Effector CD4-positive, alpha-beta T cell (primary cell): Measurements from ENCODE around the gene CDK18.
"Not testable (repeated sequence)": the region's sequence is repeated elsewhere in the genome, so short reads cannot be mapped to it uniquely, and the experiment has no call there.

Source experiments
- DNase-seq: peaks from one replicate; pipeline ENCODE4 v3.0.0-alpha.2; 2020

The CDK18 gene

GRCh38 chr1:205481629-205482151 is 22.8 kb upstream of the CDK18 start:
- no peak for DNase-seq

DNA sequence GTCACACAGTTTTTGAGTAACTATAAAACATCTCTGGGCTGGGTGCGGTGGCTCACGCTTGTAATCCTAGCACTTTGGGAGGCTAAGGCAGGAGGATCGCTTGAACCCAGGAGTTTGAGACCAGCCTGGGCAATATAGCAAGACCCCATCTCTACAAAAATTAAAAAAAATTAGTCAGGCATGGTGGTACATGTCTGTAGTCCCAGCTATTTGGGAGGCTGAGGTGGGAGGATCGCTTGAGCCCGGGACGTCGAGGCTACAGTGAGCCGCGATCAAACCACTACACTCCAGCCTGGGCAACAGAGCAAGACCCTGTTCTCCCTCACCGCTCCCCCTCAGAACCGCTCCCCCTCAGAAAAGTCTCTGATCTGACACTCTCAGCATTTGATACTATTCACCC is 21.9 kb upstream of the CDK18 start:
- not testable (repeated sequence) for DNase-seq

DNA sequence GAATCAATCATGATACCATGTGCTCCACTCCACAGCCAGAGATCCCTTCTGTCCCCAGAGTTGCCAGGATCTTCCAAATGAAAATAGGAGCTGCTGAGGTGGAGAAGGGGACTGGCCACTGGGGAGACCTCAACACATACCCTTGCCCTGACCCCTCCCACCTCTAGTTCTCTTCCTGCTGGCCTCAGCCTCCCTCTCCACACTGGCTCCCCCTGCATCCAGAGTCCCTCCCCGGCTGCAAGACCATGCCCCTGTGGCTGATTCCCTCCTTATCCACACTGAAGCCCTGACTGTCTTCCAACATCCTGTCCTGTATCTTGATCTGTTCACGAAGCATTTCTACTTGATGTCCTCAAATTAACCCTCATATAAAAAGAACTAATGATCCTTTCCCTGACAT is 21.1 kb upstream of the CDK18 start:
- no peak for DNase-seq

DNA sequence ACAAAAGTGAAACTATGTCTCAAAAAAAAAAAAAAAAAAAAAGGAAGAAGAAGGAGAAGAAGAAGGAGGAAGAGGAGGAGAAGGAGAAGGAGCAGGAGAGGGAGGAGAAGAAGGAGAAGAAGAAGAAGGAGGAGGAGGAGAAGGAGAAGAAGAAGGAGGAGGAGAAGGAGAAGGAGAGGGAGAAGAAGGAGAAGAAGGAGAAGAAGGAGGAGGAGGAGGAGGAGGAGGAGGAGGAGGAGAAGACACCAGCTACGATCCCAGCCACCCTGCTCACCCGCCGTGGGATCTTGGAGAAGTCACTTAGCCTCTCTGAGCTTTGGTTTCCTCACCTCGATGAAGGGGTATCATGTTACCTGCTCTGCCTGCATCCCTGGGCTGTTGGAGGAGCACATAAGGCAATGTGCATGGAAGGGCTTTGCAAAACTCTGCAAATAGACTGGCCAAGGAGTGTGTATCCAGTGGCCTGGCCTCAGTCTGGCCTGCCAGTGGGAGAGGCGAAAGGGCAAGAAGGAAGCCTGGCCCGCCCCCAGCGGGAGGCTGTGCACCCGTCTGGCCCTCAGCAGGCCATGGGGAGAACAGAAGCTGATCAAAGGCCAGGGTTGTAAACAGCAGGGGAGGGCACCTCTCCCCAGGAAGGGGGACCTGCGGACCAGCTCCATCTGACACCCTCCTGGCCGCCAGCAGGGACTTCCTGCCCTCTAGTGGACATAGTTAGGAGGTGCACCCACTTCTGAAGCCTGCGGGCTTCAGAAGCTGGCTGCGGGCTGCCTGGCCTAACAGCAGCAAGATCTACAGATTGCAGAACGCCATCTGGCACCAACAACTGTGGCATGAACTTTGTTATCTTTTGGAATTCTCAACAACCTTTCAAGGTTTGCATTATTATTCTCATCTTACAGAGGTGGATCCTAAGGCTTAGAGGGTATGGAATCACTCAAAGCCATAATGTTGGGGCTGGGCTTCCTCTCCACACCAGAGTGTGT is 19.2 kb upstream of the CDK18 start:
- peak; percentile 57 for DNase-seq

DNA sequence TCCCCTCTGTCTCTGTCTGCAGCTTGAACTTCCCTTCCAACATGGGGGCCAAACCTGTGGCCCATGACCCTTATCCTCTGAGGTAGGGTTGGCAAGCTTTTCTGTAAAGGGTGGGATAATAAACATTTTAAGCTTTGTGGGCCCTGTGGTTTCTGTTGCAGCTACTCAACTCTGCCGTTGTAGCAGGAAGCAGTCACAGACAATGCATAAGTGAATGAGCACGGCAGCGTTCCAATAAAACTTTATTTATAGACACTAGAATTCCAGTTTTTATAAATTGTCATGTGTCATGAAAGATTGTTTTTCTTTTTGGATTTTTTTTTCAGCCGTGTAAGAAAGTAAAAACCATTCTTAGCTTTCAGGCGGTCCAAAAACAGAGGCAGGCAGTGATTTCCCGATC is 18.2 kb upstream of the CDK18 start:
- DNase-seq = no peak

GRCh38 chr1:205488074-205488723 is 16.3 kb upstream of the CDK18 start:
- peak; percentile 11 for DNase-seq

GRCh38 chr1:205491794-205492193 is 12.7 kb upstream of the CDK18 start:
- DNase-seq = no peak

DNA sequence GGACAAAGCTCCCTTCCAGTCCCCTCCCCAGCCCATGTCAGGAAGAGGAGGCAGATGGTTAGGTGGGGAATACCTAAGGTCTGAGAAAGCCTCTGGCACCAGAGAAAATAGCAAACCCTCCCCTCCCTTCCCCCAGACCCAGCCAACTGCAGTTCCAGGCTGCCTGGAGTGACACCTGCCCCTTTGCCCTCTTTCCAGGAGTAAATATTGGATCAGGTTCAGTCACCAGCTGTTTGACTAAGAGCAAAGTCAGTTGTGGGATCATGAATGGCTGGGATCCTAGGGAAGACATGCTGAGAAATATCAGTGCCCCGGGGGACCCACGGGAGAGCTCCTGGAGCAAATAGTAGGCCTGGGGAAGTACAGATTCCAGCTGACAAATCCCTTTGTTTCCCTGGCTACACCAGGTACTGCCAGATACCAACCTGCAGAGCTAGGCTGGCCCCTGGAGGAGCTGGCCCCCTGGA is 12.2 kb upstream of the CDK18 start:
- no peak for DNase-seq

GRCh38 chr1:205492774-205493173 is 11.7 kb upstream of the CDK18 start:
- DNase-seq = no peak

GRCh38 chr1:205493241-205494085 is 11.0 kb upstream of the CDK18 start:
- DNase-seq = no peak

- no peak for DNase-seq
These were observed 10.4 kb upstream of the CDK18 start for GRCh38 chr1:205494115-205494514.

DNA sequence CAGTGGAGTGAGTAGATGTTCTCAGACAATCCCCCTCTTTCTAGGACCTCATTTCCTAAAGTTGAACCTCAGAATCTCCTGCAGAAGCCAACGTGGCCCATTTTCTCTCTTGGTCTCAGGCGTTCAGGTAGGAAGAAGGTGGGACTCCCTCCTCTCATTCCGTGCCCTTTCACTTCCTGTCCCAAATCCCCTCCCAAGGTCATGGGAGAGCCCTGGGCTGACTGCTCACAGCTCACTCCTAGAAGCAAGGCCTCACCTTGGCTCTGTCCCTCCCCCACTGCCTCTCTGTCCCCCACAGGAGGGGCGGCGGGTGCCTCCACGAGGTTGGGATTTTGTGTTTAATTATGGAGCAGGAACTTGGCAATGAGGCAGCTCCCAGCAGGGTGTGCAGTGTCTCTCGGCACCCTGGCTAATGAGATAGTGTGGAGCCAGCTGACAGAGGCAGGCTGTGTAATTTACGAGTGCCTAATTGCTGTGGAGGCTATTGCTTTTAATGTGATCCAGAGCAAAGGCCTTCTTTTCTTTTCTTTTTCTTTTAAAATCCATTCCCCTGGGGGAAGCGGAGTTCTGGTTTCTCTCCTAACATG is 9.1 kb upstream of the CDK18 start:
- DNase-seq = no peak

DNA sequence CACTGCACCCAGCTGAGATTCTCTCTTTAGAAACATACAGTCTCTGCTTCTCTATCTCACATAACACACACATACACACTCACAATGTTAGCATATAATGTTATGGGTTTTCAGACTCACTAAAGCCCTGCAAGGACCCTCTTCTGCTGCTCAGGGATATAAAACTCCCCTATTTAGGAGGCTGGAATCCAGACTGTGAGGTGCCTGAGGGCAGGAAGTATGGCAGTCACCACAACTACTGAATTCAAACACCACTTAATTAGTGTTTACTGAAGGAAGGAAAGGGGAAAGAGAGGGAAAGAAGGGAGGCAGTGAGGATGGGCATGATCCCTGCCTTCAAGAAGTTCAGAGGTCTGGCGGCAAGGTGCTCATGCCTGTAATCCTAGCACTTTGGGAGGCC is 7.8 kb upstream of the CDK18 start:
- DNase-seq = no peak

GRCh38 chr1:205497351-205497750 is 7.1 kb upstream of the CDK18 start:
- no peak for DNase-seq

DNA sequence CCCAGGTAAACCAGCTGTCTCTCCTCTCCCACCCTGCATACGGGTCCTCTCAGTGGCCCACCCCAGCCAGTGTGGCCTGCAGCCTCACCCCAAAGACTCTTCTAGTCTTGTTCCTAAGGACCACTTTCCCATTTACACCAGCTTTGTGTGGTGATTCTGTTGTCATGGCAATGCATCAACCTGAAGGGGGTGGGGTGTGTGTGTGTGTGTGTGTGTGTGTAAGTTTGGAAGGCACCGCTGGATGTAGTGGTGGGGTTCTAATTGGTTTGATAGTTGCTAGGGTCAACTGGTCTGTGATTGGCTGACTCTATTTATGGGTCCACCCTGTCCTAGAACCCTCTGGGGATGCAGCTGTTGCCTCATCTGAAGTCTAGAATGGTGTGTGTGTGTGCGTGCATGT is 4.7 kb upstream of the CDK18 start:
- no peak for DNase-seq

DNA sequence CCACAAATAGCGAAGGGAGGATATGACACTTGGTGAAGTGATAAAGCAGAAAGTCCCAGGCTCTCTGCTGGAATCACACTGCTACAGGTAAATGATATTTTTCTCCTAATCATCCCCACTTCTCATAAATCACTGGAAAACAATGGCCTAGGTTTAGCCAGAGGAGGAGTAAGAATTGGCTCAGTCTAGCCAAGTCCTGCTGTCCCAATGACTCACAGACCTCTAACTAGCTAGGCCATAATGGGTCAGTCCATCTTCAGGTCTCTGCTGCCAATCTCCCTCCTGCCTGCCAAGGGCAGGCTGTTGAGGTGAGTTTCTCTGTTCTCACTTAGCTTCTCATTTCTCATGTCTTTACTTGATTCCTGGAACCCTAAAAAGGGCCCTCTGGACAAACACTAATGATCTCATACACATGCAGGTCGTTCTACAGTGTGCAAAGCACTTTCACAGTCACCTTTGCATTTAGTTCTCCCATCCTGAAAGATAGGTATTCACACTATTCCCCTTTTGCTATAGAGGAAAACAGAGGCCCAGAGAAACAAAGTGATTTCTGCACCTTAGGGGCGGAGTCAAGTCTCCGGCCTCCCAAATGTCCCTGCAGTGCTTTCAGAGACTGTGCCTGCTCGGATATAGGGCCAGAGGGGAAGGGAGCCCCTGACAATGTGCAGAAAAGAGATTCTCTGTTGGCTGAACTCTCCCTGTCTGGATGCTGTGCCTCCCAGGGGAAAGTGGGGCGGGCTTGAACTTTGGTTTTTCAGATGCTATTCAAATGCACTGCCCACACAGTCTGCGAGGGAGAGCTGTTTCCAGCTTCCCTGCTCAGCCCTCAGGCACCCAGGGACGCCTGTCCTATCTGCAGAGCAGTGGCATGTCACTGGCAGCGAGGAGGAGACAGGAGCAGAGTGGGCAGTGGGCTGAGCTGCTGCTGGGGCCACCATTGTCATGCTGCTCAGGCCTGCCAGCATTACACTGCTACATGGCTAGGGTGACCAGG is 3.9 kb upstream of the CDK18 start:
- DNase-seq = no peak

DNA sequence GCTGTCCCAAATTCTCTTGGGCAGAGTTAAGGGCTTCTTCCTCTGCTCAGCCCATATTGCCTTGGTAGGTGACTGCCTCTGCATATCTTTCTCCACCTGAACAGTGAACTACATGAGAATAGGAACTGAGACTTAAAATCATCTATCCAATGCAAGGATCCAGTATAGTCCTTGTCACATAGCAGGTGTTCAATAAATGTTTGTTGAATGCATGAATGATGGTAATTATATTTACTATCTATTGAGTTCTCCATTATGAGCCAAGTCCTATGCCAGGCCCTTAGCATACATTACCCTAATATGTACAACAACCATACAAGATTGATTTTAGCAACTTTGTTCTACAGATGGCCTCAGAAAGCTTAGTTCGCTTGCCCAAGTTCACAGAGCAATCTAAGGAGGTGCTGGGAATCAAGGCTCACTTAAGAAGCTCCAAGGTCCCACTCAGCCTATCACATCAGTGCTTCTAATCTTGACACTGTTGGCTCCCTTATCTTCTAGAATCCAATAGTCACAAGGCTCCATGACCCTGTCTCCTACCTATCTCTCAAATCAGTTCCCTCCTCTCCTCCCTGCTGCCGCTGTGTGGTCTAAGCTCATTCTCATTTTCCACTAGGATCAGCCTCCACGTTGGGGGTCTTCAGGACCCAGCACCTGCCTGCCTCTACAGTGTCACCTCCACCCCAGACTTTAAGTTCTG is 2.2 kb upstream of the CDK18 start:
- no peak for DNase-seq

- DNase-seq = no peak
These were observed 1.5 kb upstream of the CDK18 start for GRCh38 chr1:205502992-205503391.

DNA sequence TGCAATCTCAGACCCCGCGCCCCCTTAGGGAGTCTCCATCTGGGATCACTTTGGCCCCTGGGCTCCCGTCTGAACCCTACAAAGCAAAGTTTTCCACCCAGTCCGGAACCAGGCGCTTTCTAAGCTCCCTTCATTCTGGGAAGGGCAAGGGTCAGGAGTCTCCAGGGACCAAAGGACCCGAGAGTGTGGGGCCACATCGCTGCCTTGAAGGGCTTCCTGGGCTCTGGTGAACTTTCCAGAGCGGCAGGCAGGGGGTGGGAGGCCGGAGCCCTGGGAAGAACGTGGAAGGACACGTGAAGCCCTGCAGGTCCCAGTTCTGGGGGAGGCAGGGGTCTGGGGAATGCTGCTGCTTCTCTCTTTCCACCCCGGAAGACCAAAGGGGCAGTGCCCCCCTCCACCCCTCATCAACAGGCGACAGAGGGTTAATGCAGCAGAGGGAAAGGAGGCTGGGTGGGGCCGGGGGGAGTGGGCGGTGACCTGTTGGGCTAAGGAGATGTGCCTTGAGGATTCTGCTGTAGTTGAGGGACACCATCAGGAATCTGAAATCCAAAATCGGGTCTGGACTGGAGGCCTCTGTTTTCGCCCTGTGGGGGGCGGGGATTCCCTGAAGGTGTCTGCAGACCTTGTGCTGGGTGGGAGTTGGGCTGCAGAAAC is 734 bp downstream of the CDK18 start:
- no peak for DNase-seq

DNA sequence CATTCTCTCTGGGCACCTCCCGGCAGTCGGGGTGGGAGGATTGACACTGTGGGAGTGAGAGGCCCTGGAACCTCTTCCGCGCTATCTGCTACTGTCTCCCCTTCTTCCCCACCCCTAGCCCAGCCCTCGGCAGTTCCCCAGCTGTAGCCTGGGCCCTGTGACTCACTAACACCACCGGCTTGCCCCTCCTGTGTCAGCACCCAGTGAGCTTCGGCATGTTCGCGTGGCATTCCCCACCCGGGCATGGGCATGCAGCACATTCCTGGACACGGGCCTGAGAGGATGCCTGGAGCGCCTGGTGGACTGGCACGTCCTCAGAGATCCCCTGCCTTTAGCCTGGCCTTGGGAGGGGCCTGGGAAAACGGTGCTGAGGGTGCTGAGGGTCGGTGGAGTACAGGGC is 1.3 kb downstream of the CDK18 start:
- DNase-seq = no peak
